Right lobe of liver (tissue), 6 donors: ENCODE data around the gene NPNT. TPM values are rescaled to one million over a fixed set of nuclear protein-coding genes. Genes with fewer than 3 reads are reported as not detected.

Source experiments
- ATAC-seq, 4 donors: fragments of 200-7000 bp; cut with Tn5 transposase; one replicate each; pipeline ENCODE4 v1.9.1; 2020; ENCODE audit warnings: mild to moderate bottlenecking in 4 of 4, moderate library complexity in 4 of 4
- DNase-seq, 3 donors: peaks; one replicate each; pipeline ENCODE4 v3.0.0-alpha.2; 2020
- H3K27ac ChIP-seq, 3 donors: fragments of 200-600 bp; one replicate each; pipeline ENCODE4 v1.8.0; 2022
- H3K27me3 ChIP-seq, 2 donors: fragments of 200-600 bp; one replicate each; pipeline ENCODE4 v1.8.0; 2022
- H3K36me3 ChIP-seq, 4 donors: fragments of 200-600 bp; sonication (generic) in 1 of 4; one replicate each; pipeline versions ENCODE4 v1.5.1 to v1.8.0; 2017 to 2022; ENCODE audit warnings: control low read depth in 1 of 4
- H3K4me1 ChIP-seq, 4 donors: fragments of 200-600 bp; sonication (generic) in 1 of 4; one replicate each; pipeline versions ENCODE4 v1.5.1 to v1.8.0; 2017 to 2022; ENCODE audit warnings: control low read depth in 1 of 4
- H3K4me3 ChIP-seq, 3 donors: fragments of 200-600 bp; one replicate each; pipeline ENCODE4 v1.8.0; 2022
- H3K9me3 ChIP-seq, 4 donors: fragments of 200-600 bp; sonication (generic) in 1 of 4; one replicate each; pipeline versions ENCODE4 v1.5.1 to v1.8.0; 2017 to 2022; ENCODE audit warnings: control low read depth in 1 of 4
- CTCF ChIP-seq, 4 donors: fragments of 200-600 bp in 3 of 4; fragments of 450-650 bp in 1 of 4; IDR thresholded peaks; one replicate each; pipeline versions ENCODE4 v1.5.1 to v1.8.0; 2016 to 2022; ENCODE audit warnings: antibody characterized with exemption in 4 of 4, mild to moderate bottlenecking in 2 of 4
- POLR2A ChIP-seq: fragments of 450-650 bp; IDR thresholded peaks from one replicate; pipeline ENCODE4 v1.6.1; 2017; ENCODE audit warnings: antibody characterized with exemption, mild to moderate bottlenecking
- WGBS: methylation state at CpG from one replicate; pipeline ENCODE4 v1.1.6; 2018; ENCODE audit warnings: low coverage, low lambda C conversion rate; ENCODE audit not compliant: insufficient coverage; ENCODE audit errors: missing lambda C conversion rate; 5-methylcytosine and 5-hydroxymethylcytosine counted together
- intact Hi-C, 2 donors: fragments of 100-400 bp; cut with DNase I; formaldehyde crosslinking; loops; one replicate each; pipeline versions ENCODE4 v1.11.2 to v1.14.1; 2022
- total RNA-seq, 6 experiments: library from RNA; depleted of rRNA in 2 of 6; stranded (reverse); fragments of >200 nt in 2 of 6; fragmentation: NEBNext Ultra II Directional in 3 of 6; extraction: Animal tissue kit (Norgen Biotek cat#: 25700) in 3 of 6; gene quantifications; one replicate each; pipeline versions ENCODE4 v1.1.0 to v1.2.4, GENCODE V29; 2016 to 2023
- donor health status: DM: no; HTN: yes; CAD: no.
- donor health status: DM: no; HTN: no; CAD: no.
- donor health status: DM: no; HTN: no; CAD: no.
- donor health status: DM: no; HTN: yes; CAD: no.
- donor health status: DM: no; HTN: yes; CAD: no.

NPNT gene
- total RNA-seq, 6 experiments from 2014 or later, result 0.71 to 1.7 (median 1.1) TPM

- no peak for ATAC-seq
- Histone ChIP-seq H3K27me3 (no peaks in the 10 kb centered on the region), H3K4me3 (no peak overlapping the region), H3K27ac (no peak overlapping the region), H3K36me3 (no peaks in the 10 kb centered on the region), H3K4me1 (no peaks in the 10 kb centered on the region), H3K9me3 (peaks cover 0 to 6% (median 0%) of the 10 kb centered on the region in 4 donors)
- 87% methylated on average over 2 of the region's 10 CpGs for WGBS
- DNase-seq, result no peak
- TF ChIP-seq POLR2A (no peak), CTCF (IDR thresholded peaks at IDR 0.05) (no peak)
- intact Hi-C loops, result no loop called here
Observed at GRCh38 chr4:105858466-105859040, 36.7 kb upstream of the NPNT start.

GRCh38 chr4:105859233-105859632, 36.0 kb upstream of the NPNT start:
- ATAC-seq, result no peak

GRCh38 chr4:105870963-105871362, 24.3 kb upstream of the NPNT start:
- intact Hi-C loops, result no loop called here
- ATAC-seq (no peak), DNase-seq (no peak)
- H3K9me3 ChIP-seq, result no peaks in the 10 kb centered on the region
- no peak overlapping the region for H3K27ac ChIP-seq
- WGBS, result 64% methylated on average over 3 of the region's 3 CpGs
- no peaks in the 10 kb centered on the region for H3K4me1 ChIP-seq
- TF ChIP-seq POLR2A (no peak), CTCF (IDR thresholded peaks at IDR 0.05) (no peak)
- no peaks in the 10 kb centered on the region for H3K27me3 ChIP-seq
- H3K36me3 ChIP-seq, result no peaks in the 10 kb centered on the region
- no peak overlapping the region for H3K4me3 ChIP-seq

More at GRCh38 chr4:105859233-105859632, 36.0 kb upstream of the NPNT start:
- Histone ChIP-seq H3K36me3 (no peaks in the 10 kb centered on the region), H3K9me3 (peaks cover 0 to 6% (median 0%) of the 10 kb centered on the region in 4 donors), H3K27ac (no peak overlapping the region), H3K27me3 (no peaks in the 10 kb centered on the region), H3K4me3 (no peak overlapping the region), H3K4me1 (no peaks in the 10 kb centered on the region)
- intact Hi-C loops, result no loop called here
- no peak for DNase-seq
- TF ChIP-seq CTCF (IDR thresholded peaks at IDR 0.05) (no peak), POLR2A (no peak)
- 69% methylated on average over 1 of the region's 1 CpG for WGBS

GRCh38 chr4:105871997-105872396, 23.3 kb upstream of the NPNT start:
- TF ChIP-seq POLR2A, result no peak
- no peak for TF ChIP-seq CTCF (IDR thresholded peaks at IDR 0.05)
- Histone ChIP-seq H3K27me3 (no peaks in the 10 kb centered on the region), H3K4me3 (no peak overlapping the region), H3K36me3 (no peaks in the 10 kb centered on the region), H3K4me1 (no peaks in the 10 kb centered on the region), H3K9me3 (no peaks in the 10 kb centered on the region), H3K27ac (no peak overlapping the region)
- intact Hi-C loops, result no loop called here
- DNase-seq (no peak), ATAC-seq (no peak)
- 46% methylated on average over 2 of the region's 2 CpGs for WGBS

- intact Hi-C loops, result no loop called here
- Histone ChIP-seq H3K4me3 (no peak overlapping the region), H3K27me3 (no peaks in the 10 kb centered on the region), H3K36me3 (no peaks in the 10 kb centered on the region), H3K9me3 (no peaks in the 10 kb centered on the region), H3K4me1 (no peaks in the 10 kb centered on the region), H3K27ac (no peak overlapping the region)
- no peak for TF ChIP-seq CTCF (IDR thresholded peaks at IDR 0.05)
- no peak for TF ChIP-seq POLR2A
- no peak for DNase-seq
- no peak for ATAC-seq
Observed at GRCh38 chr4:105875233-105875632, 20.0 kb upstream of the NPNT start.
